Hematopoietic multipotent progenitor cell treated with erythropoietin and hydrocortisone succinate and interleukin-3 and kit ligand, for 8 days (in vitro differentiated cells): Measurements from ENCODE around the gene GALR3.

ENCODE experiments used
- DNase-seq: peaks from one replicate; pipeline ENCODE4 v3.0.0-alpha.2; 2015

The GALR3 gene

DNA sequence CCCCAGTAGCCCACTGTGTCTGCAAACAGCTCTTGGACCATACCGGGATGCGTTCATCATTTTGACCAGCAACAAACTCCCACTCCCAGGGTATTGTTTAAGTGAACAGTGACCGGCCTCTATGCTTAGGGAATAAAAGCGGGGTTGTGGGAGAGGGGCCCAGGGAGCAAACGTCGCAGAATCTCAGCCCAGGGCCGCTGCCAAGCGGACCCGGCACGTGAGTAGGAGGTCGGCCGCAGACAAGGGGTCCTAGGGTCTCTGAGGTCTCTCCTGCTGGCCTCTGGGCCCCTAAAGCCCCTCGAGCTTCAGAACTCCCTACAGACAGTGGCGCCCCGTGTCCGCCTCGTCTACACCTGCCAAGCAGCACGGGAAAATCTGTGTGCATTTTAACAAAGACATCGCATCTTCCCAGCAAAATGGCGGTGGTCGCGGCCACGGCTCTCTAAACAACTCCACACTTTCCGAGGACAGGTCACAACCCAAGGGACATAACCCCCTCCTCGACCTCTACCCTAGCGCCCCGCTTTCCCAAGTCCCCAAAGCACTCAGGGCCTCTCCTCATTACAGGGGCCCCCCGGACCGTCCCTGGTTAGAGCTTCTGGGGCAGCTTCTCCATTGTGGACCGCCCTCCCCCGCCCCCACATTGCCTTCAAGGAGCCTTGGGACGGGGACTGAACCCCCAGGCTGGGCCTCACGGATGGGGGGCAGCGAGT, 19.4 kb upstream of the GALR3 start:
- DNase-seq, result no peak

DNA sequence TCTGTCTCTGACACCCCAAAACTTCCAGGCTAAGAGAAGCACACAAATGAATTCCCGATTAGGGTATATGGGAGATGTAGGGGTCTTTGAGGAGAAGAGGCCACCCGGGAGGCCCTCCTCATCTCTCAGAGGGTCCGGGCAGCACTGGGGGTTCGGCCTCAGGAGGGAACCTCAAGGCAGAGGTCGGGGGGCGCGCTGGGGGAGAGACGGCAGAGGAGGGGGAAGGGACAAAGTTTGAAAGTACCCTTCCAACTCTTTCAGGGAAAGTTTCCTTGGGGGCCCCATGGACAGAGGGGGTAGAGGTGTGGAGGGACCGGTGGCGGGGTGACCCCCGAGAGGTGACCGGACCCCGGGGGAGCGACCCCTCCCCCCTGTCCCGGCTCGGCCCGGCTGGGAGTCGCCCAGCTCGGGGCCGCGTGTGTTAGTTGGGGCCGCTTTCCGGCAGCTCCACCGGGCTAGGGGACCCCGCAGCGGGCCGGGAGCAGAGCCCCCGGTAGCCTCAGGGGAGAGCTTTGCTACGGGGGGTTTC, 18.8 kb upstream of the GALR3 start:
- DNase-seq, result no peak

DNA sequence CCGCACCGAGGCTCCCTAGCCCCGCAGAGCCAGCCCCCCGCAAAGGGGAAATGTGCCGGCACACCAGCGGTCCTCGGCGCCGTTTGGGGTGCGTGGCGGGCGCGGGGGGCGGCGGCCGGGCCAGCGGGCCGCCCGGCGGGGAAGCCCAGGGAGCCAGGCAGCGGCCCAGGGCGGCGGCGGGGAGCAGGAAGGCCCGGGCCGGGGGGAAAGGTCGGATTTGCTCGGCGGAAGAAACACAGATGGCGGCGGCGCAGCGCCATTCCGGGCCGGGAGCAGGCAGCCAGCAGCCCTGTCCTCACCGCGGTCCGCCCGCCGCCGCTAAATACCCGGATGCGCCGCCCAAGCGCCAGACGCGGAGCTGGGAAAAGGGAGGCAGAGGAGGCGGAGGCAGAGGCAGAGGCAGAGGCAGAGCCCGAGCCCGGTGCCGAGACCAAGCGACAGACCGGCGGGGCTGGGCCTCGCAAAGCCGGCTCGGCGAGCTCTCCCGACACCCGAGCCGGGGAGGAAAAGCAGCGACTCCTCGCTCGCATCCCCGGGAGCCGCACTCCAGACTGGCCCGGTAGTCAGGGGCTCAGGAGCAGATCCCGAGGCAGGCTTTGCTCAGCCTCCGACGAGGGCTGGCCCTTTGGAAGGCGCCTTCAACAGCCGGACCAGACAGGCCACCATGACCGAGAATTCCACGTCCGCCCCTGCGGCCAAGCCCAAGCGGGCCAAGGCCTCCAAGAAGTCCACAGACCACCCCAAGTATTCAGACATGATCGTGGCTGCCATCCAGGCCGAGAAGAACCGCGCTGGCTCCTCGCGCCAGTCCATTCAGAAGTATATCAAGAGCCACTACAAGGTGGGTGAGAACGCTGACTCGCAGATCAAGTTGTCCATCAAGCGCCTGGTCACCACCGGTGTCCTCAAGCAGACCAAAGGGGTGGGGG, 18.0 kb upstream of the GALR3 start:
- DNase-seq, result peak; percentile 79

DNA sequence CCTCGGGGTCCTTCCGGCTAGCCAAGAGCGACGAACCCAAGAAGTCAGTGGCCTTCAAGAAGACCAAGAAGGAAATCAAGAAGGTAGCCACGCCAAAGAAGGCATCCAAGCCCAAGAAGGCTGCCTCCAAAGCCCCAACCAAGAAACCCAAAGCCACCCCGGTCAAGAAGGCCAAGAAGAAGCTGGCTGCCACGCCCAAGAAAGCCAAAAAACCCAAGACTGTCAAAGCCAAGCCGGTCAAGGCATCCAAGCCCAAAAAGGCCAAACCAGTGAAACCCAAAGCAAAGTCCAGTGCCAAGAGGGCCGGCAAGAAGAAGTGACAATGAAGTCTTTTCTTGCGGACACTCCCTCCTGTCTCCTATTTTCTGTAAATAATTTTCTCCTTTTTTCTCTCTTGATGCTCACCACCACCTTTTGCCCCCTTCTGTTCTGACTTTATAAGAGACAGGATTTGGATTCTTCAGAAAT, 17.3 kb upstream of the GALR3 start:
- DNase-seq, result peak; percentile 21

DNA sequence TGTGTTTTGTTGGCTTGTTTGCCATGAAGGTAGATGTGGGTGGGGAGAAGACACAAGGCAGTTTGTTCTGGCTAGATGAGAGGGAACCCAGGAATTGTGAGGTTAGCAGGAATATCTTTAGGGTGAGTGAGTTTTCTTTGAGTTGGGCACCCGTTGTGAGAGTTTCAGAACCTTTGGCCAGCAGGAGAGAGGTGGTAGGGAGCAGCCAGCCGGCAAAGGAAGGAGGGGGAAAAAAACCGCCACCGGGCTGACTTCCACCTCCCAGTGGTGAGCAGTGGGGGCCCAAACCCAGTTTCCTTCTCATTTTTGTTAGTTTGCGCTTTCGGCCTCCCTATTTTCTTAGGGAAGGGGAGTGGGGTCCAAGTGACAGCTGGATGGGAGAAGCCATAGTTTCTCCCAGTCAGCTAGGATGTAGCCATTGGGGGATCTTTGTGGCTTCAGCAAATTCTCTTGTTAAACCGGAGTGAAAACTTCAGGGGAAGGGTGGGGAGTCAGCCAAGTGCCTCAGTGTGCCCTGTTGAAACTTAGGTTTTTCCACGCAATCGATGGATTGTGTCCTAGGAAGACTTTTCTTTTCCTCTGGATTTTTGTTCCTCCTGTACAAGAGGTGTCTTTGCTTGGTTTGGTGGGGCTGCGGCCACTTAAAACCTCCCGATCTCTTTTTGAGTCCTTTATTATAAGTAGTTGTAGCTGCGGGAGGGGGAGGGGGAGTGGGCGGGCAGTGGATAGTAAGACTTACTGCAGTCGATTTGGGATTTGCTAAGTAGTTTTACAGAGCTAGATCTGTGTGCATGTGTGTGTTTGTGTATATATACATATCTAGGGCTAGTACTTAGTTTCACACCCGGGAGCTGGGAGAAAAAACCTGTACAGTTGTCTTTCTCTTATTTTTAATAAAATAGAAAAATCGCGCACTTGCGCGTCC, 16.5 kb upstream of the GALR3 start:
- DNase-seq, result peak; percentile 49

DNA sequence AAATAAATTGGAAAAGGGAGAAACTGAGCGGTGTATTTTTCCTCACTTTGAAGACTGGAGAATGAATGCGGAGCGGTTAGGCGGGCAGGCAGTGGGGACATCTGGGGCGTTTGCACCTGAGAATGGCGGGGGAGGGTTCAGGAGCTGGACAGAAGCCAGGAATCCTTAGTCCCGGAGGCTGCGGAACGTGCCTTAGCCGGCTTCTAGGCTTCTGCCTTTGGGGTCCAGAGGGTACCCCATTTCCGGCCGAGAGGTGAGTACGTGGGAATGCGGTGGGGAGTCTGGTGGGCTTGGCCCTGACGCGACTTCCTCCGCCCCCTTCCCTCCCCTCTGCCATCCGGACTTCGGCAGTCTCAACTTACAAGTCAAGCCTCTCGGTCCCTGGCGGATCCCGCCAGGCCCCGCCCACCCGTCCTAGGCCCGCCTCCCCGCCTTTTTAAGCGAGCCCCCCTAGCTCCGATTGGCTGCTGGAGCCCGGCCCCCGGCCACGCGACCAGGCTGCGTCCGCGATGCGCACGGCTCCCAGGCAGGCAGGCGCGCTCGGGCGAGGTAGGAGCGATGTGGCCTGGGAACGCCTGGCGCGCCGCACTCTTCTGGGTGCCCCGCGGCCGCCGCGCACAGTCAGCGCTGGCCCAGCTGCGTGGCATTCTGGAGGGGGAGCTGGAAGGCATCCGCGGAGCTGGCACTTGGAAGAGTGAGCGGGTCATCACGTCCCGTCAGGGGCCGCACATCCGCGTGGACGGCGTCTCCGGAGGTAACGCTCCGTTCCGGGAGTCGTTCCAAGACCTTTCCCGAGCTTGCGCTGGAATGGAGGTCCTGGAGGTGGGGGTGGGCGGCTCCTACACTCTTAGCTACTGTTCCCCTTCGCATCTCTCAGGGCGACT, 15.5 kb upstream of the GALR3 start, which contains the start of gene GCAT:
Gene GCAT, plus strand, starts transcription at position 525 of the 884 bp plus-strand sequence. Its CDS starts 34 bp downstream, at position 559.
- peak; percentile 94 for DNase-seq

DNA sequence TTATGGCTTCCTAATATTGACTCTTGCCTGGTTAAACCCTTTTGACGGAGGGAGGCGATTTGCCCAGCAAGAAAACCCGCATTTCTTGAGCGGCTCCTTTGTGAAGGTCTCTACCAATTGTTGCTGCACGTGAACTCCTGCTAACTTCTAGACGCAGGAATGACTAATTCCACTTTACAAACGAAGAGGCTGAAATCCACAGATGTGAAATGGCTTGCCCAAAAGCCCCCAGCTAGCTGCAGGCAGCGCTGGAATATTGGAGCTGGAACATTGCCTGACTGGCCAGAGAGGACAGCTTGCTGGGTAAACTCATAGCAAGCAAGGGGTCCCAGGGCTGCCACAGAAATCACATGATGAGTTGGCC, 14.9 kb upstream of the GALR3 start:
- DNase-seq, result no peak

DNA sequence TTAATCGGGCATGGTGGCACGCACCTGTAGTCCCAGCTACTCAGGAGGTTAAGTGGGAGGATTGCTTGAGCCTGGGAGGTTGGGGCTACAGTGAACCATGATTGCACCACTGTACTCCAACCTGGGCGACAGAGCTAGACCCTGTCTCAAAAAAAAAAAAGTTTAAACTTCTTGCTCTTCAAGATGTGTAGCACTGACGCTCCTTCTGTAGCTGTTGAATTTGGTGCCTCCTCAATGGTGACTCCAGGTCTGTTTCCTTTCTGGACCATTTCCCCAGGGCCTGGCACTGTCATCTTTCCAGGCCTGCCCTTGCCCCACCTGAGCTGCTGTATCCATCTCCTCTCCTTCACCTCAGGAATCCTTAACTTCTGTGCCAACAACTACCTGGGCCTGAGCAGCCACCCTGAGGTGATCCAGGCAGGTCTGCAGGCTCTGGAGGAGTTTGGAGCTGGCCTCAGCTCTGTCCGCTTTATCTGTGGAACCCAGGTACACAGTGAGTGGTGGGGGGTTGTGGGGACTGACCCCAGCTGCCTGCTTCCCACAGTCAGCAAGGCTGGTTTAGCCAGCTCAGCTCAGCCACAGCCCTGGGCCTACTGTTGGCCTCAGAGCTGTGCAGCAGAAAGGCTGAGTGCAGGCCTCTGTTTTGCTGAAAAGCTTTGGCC, 13.4 kb upstream of the GALR3 start:
- no peak for DNase-seq

DNA sequence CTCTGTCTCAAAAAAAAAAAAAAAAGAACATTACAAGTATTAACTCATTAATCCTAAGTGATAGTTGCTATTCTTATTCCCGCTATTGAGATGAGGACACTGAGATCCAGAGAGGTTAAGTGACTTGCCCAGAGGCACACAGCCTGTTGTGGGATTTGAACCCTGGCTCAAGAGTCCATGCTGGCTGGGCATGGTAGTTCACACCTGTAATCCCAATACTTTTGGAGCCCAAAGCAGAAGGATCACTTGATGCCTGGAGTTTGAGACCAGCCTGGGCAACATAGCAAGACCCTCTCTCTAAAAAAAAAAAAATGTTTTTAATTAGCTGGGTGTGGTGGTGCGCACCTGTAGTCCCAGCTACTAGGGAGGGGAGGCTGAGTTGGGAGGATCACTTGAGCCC, 11.3 kb upstream of the GALR3 start:
- no peak for DNase-seq

DNA sequence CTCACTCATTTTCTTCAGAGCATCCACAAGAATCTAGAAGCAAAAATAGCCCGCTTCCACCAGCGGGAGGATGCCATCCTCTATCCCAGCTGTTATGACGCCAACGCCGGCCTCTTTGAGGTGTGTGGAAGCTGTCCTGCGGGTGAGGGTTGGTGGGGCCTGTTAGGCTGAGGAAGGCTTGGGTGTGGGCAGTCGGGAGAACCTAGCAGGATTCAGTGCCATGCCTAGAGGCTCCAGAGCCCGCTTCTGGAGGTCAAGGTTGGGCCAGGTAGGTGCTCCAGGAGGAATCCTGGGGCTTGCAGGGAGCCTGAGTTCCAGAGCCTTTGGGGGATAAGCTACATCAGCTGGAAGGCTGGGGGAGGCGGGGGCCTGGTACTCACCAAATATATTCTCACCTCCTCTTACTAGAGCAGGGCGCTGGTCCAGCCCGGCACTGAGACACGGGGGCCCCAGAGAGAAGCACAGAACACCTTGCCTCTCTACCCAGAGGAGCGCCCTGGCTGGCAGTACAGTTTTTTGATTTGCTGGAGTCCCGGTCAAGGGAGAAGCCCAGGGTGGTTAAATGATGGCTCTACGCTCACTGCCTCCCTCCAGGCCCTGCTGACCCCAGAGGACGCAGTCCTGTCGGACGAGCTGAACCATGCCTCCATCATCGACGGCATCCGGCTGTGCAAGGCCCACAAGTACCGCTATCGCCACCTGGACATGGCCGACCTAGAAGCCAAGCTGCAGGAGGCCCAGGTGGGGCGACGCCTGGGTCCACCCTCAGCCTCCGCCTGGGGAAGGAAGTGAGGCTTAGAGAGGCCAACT, 10.1 kb upstream of the GALR3 start:
- DNase-seq, result no peak

DNA sequence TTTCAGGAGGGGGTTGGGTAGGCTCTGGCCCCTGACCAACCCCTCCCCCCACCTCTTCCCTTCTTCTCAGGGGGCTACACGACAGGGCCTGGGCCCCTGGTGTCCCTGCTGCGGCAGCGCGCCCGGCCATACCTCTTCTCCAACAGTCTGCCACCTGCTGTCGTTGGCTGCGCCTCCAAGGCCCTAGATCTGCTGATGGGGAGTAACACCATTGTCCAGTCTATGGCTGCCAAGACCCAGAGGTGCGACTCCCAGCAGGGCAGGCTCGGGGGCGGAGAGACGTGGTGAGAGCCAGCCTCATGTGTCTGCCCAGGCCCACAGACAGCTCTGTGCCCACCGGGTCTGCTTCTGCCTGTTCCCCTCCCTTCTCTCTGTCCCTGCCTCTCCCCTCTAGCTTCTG, 7.6 kb upstream of the GALR3 start:
- DNase-seq, result no peak

DNA sequence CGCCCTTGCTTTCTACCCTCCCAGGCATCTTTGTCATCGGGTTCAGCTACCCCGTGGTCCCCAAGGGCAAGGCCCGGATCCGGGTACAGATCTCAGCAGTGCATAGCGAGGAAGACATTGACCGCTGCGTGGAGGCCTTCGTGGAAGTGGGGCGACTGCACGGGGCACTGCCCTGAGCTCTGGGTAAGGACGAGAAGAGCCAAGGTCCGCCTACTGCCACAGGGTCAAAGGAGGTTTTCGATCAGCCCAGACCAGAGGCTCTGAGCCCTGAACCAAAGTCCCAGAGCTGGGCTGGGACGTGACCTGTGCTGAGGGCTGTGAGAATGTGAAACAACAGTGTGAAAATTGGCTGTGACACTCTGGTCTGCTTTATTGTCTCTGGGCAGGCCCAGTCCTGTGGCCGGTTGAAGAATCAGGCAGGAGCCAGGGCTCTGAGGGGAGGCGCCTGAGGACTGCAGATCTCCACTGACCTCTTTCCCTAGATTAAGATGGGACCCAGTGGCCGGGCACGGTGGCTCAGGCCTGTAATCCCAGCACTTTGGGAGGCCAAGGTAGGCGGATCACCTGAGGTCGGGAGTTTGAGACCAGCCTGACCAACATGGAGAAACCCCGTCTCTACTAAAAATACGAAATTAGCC, 6.5 kb upstream of the GALR3 start:
- no peak for DNase-seq

DNA sequence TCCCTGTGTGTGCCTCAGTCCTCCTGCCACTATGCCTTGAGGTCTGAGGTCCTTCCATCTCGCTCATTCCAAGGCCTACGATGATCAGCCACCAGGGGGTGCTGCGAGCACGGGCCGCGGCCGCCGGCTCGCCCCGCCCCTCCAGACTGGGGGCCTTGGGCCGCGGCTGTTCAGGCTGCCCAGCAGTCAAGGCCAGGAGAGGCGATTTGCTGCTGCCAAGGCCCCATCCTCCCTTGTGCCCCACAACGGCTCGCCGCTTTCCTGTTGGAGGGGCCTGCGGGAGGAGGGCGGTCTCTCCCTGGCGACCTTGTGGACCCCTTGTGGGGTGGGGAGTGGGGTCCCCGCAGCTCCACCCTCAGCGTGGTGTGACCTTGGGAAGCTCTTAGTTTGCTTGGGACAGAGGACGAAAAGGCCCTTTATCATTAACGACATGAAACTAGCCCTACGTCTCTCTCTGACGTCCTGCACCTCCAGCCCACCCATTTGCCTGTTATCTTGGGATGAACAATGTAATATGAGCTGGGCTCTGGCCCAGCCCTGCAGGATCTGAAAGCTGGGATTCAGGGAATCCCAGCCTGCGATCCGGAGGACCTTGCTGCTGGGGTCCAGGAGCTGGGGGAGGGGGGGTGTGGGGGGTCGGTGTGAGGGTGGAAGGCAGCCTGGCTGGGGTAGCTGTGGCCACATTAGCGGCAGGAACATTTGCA, 5.3 kb upstream of the GALR3 start:
- DNase-seq, result peak; percentile 80

DNA sequence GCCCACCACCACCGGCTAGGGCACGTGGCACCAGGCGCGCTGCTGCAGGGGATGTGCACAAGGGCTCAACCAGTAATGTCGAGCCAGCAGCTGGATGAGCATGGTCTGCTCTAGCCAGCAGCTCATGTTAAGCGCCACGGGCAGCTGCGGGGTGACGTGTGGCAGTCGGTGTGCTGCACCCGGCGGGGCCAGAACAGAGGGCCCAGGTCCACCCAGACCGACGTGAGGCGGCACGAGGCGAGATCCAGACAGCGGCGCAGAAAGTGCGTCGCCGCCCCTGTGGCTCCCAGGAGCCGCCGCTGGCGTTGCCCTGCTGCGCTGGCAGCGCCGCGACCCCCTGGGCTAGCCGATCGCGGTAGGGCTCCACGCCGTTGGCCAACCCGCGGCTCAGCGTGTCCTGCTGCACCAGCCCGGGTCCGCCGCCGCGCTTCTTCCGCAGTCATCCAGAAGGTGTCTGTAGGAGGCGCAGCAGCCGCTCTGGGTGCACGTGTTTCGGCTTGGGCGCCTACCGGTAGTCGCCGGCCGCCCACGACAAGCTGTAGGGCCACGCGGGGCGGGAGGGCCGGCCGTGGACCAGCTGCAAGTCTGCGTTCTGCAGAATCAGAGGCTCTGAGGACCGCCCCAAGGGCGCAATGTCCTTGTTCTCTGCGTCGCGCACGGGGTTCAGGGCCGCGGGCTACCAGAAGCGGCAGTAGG, 4.6 kb upstream of the GALR3 start:
- peak; percentile 66 for DNase-seq

DNA sequence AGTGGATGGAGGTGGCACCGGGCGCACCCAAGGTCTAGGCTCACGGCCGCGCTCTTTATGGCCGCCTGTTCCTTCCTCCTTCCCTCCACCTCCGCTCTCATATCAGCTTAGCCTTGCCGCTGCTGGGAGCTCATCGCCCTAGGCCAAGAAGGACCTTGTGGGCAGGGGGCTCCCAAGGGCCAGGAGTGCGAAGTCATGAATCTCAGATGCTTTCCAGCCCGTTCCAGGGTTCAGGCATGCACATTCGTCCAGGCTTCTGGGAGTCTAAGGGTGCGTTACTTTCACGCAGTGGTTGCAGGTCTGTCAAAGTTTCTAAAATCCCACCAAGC, 4.1 kb upstream of the GALR3 start:
- no peak for DNase-seq

DNA sequence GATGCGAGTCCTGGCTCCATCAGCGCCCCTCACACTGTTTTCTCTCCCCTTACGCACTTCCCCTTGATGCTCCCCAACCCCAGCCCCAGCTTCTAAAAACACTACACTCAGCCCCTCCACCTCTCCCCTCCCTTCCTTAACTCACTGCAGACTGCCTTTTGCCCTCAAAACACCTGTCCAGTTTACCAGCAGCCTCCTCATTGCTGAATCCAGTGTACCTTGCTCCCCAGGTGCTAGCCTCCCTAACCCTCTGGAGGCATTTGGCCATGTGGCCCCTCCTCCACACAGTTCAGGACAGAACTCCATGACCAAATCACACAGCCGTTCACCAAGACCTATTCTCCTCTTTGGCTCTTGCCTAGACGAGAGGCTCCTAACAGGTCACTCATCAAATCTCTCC, 2.8 kb upstream of the GALR3 start:
- DNase-seq, result no peak

DNA sequence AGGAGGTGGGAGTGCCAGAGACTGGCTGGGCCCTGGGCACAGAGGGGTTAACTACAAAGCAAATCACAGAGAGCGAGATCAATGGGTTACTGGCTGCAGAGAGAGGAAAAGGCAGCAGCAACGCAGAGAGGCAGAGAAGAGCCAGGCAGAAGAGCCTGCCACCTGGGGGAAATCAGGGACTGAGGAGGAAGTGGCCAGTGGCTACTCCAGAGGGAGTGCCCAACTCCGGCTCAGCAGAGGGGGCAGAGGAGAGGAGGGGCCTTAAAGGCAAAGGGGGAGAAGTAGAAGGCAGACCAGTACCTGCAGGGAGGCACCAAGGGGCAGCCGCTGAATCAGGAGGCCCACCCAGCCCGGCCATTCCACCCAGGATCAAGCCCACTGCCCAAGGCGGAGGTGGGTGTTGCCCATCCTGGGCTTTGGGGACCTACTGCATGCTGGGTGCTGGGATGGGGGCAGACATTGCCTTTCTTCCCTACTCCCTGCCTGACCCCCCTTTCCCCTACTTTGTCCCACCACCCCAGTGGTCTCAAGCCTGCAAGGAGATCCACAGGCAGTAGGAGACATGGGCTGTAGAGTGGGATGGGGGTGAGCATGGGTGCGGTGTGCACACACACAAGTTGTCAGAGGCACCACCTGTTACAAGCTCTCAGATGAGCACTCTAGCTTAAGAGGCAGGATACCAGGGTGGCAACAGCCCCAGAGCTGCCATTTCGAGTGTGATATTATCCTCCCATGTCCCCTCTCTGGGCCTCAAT, 926 bp upstream of the GALR3 start:
- DNase-seq, result no peak
